ENCODE data around the gene VMO1. TPM values are rescaled to one million over a fixed set of nuclear protein-coding genes. Genes with fewer than 3 reads are reported as not detected.

The VMO1 gene
- total and polyA plus RNA-seq, 9 of the 15 experiments (the other 6 are each of a cell fraction or from before 2014, with no cell fraction given), result 0.31 TPM; not detected in 8

GRCh38 chr17:4806777-4807604 lies 20.8 kb upstream of the VMO1 start, which contains the start of gene PLD2 (continued):
- TF ChIP-seq PHF8 (IDR thresholded peaks at IDR 0.05; ENCODE audit: borderline replicate concordance, low read length) (peak; percentile 62; the same call in 1 of the 2 replicates), CSDE1 (IDR thresholded peaks at IDR 0.05) (no peak), FOXP1 (CRISPR knock-in tag; IDR thresholded peaks at IDR 0.05) (no peak), NFE2 (IDR thresholded peaks at IDR 0.05; ENCODE audit: low read depth) (no peak), ZNF717 (CRISPR knock-in tag; IDR thresholded peaks at IDR 0.05) (no peak), GATAD2B (IDR thresholded peaks at IDR 0.05; ENCODE audit: borderline replicate concordance) (peak; percentile 52; the same call in 1 of the 2 replicates), VEZF1 (CRISPR knock-in tag; IDR thresholded peaks at IDR 0.05) (peak; percentile 65), RBM25 (IDR thresholded peaks at IDR 0.05; ENCODE audit: low read depth, low read length, severe bottlenecking) (peak; percentile 48), ZNF445 (CRISPR knock-in tag; IDR thresholded peaks at IDR 0.05; ENCODE audit: low read depth) (no peak), LCOR (CRISPR knock-in tag; IDR thresholded peaks at IDR 0.05) (no peak), RBFOX2 (IDR thresholded peaks at IDR 0.05; ENCODE audit: low read depth, low read length) (peak; percentile 50), GATAD2A (IDR thresholded peaks at IDR 0.05) (no peak), NRF1 (conservative IDR thresholded peaks at IDR 0.05 in 1 of 2, IDR thresholded peaks at IDR 0.05 in 1 of 2) (peak in 1 of 2 experiments; percentile 11; a peak in 1 of 4 replicates), PATZ1 (CRISPR knock-in tag; IDR thresholded peaks at IDR 0.05; ENCODE audit: borderline replicate concordance) (no peak), CHD2 (IDR thresholded peaks at IDR 0.05; ENCODE audit: low read depth, low read length) (peak; percentile 85), CXXC5 (CRISPR knock-in tag; IDR thresholded peaks at IDR 0.05) (peak; percentile 55), ZBTB2 (IDR thresholded peaks at IDR 0.05) (no peak), ETS2 (tag; IDR thresholded peaks at IDR 0.05; ENCODE audit: borderline replicate concordance, poor library complexity, severe bottlenecking) (no peak), NUFIP1 (IDR thresholded peaks at IDR 0.05; ENCODE audit: partially characterized antibody) (no peak), RB1 (IDR thresholded peaks at IDR 0.05; ENCODE audit: low read depth) (peak; percentile 37; the same call in 1 of the 2 replicates), ZNF436 (CRISPR knock-in tag; IDR thresholded peaks at IDR 0.05) (no peak), WHSC1 (IDR thresholded peaks at IDR 0.05; ENCODE audit: low read length) (no peak), CREB5 (CRISPR knock-in tag; IDR thresholded peaks at IDR 0.05) (no peak)
